Heart right ventricle (tissue), 16 donors: Measurements from ENCODE around the gene PKHD1. TPM values are rescaled to one million over a fixed set of nuclear protein-coding genes. Genes with fewer than 3 reads are reported as not detected.

ENCODE experiments used
- ATAC-seq, 8 donors: fragments of 200-7000 bp; cut with Tn5 transposase; one replicate each; pipeline ENCODE4 v1.9.1; 2020; ENCODE audit warnings: mild to moderate bottlenecking in 8 of 8, moderate library complexity in 8 of 8, moderate number of reproducible peaks in 1 of 8
- DNase-seq, 2 donors: peaks; one replicate each; pipeline ENCODE4 v3.0.0-alpha.2; 2020
- H3K27ac ChIP-seq, 10 donors: fragments of 200-600 bp; sonication (generic) in 2 of 10; one replicate each; pipeline versions ENCODE4 v1.5.0 to v1.8.0; 2020 to 2022; ENCODE audit warnings: mild to moderate bottlenecking in 3 of 10
- H3K27me3 ChIP-seq, 7 donors: fragments of 200-600 bp; one replicate each; pipeline ENCODE4 v1.8.0; 2021 to 2022; ENCODE audit warnings: mild to moderate bottlenecking in 2 of 7
- H3K36me3 ChIP-seq, 9 donors: fragments of 200-600 bp; sonication (generic) in 1 of 9; one replicate each; pipeline versions ENCODE4 v1.5.0 to v1.8.0; 2020 to 2022; ENCODE audit warnings: mild to moderate bottlenecking in 2 of 9
- H3K4me1 ChIP-seq, 9 donors: fragments of 200-600 bp; sonication (generic) in 1 of 9; one replicate each; pipeline versions ENCODE4 v1.5.0 to v1.8.0; 2020 to 2022; ENCODE audit warnings: mild to moderate bottlenecking in 4 of 9
- H3K4me3 ChIP-seq, 10 donors: fragments of 200-600 bp; sonication (generic) in 2 of 10; one replicate each; pipeline versions ENCODE4 v1.5.0 to v1.8.0; 2020 to 2022; ENCODE audit warnings: mild to moderate bottlenecking in 7 of 10, moderate library complexity in 2 of 10
- H3K9me3 ChIP-seq, 11 donors: fragments of 200-600 bp in 10 of 11; sonication (generic) in 2 of 11; one replicate each; pipeline versions ENCODE4 v1.5.0 to v1.8.0; 2013 to 2022; ENCODE audit warnings: mild to moderate bottlenecking in 2 of 11, control low read depth in 1 of 11, moderate library complexity in 1 of 11
- WGBS, 2 donors: extraction: QIAGEN DNeasy Blood & Tissue Kit; methylation state at CpG; one replicate each; pipeline ENCODE4 v1.1.7; 2013; ENCODE audit warnings: inconsistent platforms in 1 of 2; 5-methylcytosine and 5-hydroxymethylcytosine counted together
- intact Hi-C, 10 donors: fragments of 100-400 bp; cut with DNase I; formaldehyde crosslinking; loops; one replicate each; pipeline versions ENCODE4 v1.11.1 to v1.14.2; 2022
- polyA plus RNA-seq, 2 donors: library from polyadenylated mRNA; stranded (reverse); fragments of 200-250 nt; gene quantifications; one replicate each; pipeline ENCODE4 v1.2.3, GENCODE V29; 2013
- total RNA-seq, 10 donors: library from RNA; stranded (reverse); fragmentation: NEBNext Ultra II Directional in 3 of 10; extraction: Animal tissue kit (Norgen Biotek cat#: 25700) in 3 of 10; gene quantifications; one replicate each; pipeline versions ENCODE4 v1.2.1 to v1.2.4, GENCODE V29; 2021 to 2023
- TF ChIP-seq, protein P1 (sequence below), 9 donors: fragments of 200-600 bp; sonication (generic) in 2 of 9; IDR thresholded peaks; one replicate each; pipeline versions ENCODE4 v1.5.0 to v1.8.0; 2021 to 2022; ENCODE audit warnings: antibody characterized with exemption in 9 of 9, mild to moderate bottlenecking in 5 of 9, moderate library complexity in 1 of 9
- donor health status: Arrhythmogenic right ventricular cardiomyopathy.
- donor health status: ischemic (EF 13 %, LVEDD 7.1; RV severe dilation, severe dysfunction).
- donor health status: healthy with polysubstance abuse.
- donor health status: DM: no; HTN: yes; CAD: no.
- donor health status: DM: no; HTN: no; CAD: no.
- donor health status: ischemic (EF 25% LVEDD 6.9; RV normal size, moderate dysfunction).
- donor health status: ischemic (EF 25% LVEDD 5.7; RV mildly dilated, moderate dysfunction).
- donor health status: healthy.
- donor health status: DM: yes; HTN: yes; CAD: no.
- donor health status: Ischemic cardiomyopathy.
- donor health status: ischemic (EF 35%, LVEDD 5.7; RV mildly dilated, moderate dysfunction).
- donor health status: nonischemic (EF 11% LVEDD 7.7; RV severe dilation, severe dysfunction).
- donor health status: DM: yes; HTN: yes; CAD: no.
- donor health status: PGD.
- donor health status: ischemic (EF 29% LVEDD 5.4; RV normal size, mild dysfunction).
- donor health status: nonischemic (EF 23%, LVEDD 6.1; RV moderate dilation, normal function).

The PKHD1 gene
- total and polyA plus RNA-seq, 12 donors: under 0.01 to 0.07 (median 0.02) TPM; not detected in 7

GRCh38 chr6:51678274-51678673 is 409.1 kb downstream of the PKHD1 start:
- Histone ChIP-seq H3K4me3 (no peak overlapping the region), H3K36me3 (no peaks in the 10 kb centered on the region), H3K27me3 (no peaks in the 10 kb centered on the region), H3K4me1 (peaks cover 0 to 19% (median 0%) of the 10 kb centered on the region in 9 donors), H3K9me3 (no peaks in the 10 kb centered on the region), H3K27ac (no peak overlapping the region)
- intact Hi-C loops: no loop called here
- WGBS, 2 donors: 37 to 57% methylated on average over 1 of the region's 1 CpG
- TF ChIP-seq, protein P1, sequence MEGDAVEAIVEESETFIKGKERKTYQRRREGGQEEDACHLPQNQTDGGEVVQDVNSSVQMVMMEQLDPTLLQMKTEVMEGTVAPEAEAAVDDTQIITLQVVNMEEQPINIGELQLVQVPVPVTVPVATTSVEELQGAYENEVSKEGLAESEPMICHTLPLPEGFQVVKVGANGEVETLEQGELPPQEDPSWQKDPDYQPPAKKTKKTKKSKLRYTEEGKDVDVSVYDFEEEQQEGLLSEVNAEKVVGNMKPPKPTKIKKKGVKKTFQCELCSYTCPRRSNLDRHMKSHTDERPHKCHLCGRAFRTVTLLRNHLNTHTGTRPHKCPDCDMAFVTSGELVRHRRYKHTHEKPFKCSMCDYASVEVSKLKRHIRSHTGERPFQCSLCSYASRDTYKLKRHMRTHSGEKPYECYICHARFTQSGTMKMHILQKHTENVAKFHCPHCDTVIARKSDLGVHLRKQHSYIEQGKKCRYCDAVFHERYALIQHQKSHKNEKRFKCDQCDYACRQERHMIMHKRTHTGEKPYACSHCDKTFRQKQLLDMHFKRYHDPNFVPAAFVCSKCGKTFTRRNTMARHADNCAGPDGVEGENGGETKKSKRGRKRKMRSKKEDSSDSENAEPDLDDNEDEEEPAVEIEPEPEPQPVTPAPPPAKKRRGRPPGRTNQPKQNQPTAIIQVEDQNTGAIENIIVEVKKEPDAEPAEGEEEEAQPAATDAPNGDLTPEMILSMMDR (IDR thresholded peaks at IDR 0.05): no peak
- no peak for DNase-seq
- no peak for ATAC-seq

DNA sequence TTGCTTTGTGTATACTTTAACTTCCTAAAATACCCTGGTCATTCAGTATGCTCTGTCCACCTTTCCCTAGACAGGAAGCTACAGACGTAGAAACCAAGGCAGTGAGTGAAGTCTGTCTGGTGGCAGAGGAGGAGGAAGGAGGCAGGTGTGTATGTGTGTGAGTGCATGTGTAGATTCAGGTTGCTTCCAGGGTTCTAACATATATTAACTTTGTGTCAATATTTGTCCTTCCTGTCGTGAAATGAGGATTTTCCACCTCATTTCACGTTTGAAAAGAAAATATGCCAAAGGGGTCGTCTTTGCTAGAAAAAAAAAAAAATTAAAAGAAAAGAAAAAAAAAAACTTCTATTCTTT is 411.5 kb downstream of the PKHD1 start:
- 57 to 65% methylated on average over 4 of the region's 4 CpGs for WGBS, 2 donors
- DNase-seq (no peak), ATAC-seq (no peak)
- H3K36me3 ChIP-seq: no peaks in the 10 kb centered on the region
- no peak overlapping the region for H3K27ac ChIP-seq
- no peaks in the 10 kb centered on the region for H3K27me3 ChIP-seq
- TF ChIP-seq, protein P1 (IDR thresholded peaks at IDR 0.05): no peak
- H3K4me3 ChIP-seq: no peak overlapping the region
- H3K9me3 ChIP-seq: peaks cover 0 to 7% (median 0%) of the 10 kb centered on the region in 11 donors
- intact Hi-C loops: no loop called here
- peaks cover 0 to 19% (median 0%) of the 10 kb centered on the region in 9 donors for H3K4me1 ChIP-seq

- TF ChIP-seq, protein P1 (IDR thresholded peaks at IDR 0.05): no peak
- peak in 2 of 8 donors; percentile 45 to 61 for ATAC-seq
Measured at GRCh38 chr6:51675020-51675921, 412.1 kb downstream of the PKHD1 start.

GRCh38 chr6:51663525-51663924 is 423.9 kb downstream of the PKHD1 start:
- TF ChIP-seq, protein P1 (IDR thresholded peaks at IDR 0.05): no peak
- Histone ChIP-seq H3K9me3 (peaks cover 0 to 5% (median 0%) of the 10 kb centered on the region in 11 donors), H3K4me1 (no peaks in the 10 kb centered on the region), H3K27me3 (no peaks in the 10 kb centered on the region), H3K36me3 (no peaks in the 10 kb centered on the region), H3K27ac (no peak overlapping the region), H3K4me3 (no peak overlapping the region)
- DNase-seq (no peak), ATAC-seq (no peak)
- intact Hi-C loops: no loop called here

More at GRCh38 chr6:51675020-51675921, 412.1 kb downstream of the PKHD1 start:
- peaks cover 0 to 7% (median 0%) of the 10 kb centered on the region in 11 donors for H3K9me3 ChIP-seq
- WGBS, 2 donors: 38 to 46% methylated on average over 9 of the region's 9 CpGs
- no peaks in the 10 kb centered on the region for H3K36me3 ChIP-seq
- H3K4me3 ChIP-seq: no peak overlapping the region
- no peak overlapping the region for H3K27ac ChIP-seq
- DNase-seq: no peak
- no peaks in the 10 kb centered on the region for H3K27me3 ChIP-seq
- peaks cover 0 to 19% (median 0%) of the 10 kb centered on the region in 9 donors for H3K4me1 ChIP-seq
- intact Hi-C loops: no loop called here
